ENCODE measurements around the gene MLEC.

MLEC gene

GRCh38 chr12:120652656-120653435 lies 34.1 kb upstream of the MLEC start:
- DNase-seq (ENCODE audit: low read depth): no peak
- TF ChIP-seq, protein P1, sequence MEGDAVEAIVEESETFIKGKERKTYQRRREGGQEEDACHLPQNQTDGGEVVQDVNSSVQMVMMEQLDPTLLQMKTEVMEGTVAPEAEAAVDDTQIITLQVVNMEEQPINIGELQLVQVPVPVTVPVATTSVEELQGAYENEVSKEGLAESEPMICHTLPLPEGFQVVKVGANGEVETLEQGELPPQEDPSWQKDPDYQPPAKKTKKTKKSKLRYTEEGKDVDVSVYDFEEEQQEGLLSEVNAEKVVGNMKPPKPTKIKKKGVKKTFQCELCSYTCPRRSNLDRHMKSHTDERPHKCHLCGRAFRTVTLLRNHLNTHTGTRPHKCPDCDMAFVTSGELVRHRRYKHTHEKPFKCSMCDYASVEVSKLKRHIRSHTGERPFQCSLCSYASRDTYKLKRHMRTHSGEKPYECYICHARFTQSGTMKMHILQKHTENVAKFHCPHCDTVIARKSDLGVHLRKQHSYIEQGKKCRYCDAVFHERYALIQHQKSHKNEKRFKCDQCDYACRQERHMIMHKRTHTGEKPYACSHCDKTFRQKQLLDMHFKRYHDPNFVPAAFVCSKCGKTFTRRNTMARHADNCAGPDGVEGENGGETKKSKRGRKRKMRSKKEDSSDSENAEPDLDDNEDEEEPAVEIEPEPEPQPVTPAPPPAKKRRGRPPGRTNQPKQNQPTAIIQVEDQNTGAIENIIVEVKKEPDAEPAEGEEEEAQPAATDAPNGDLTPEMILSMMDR (IDR thresholded peaks at IDR 0.05; ENCODE audit: insufficient read depth, low read depth, low read length, missing control alignments): no peak
- H3K4me3 ChIP-seq (ENCODE audit: low read length): no peak overlapping the region

GRCh38 chr12:120653611-120654010 lies 33.3 kb upstream of the MLEC start:
- DNase-seq (ENCODE audit: low read depth): no peak
- TF ChIP-seq, protein P1 (IDR thresholded peaks at IDR 0.05; ENCODE audit: insufficient read depth, low read depth, low read length, missing control alignments): no peak
- no peak overlapping the region for H3K4me3 ChIP-seq (ENCODE audit: low read length)

- no peak overlapping the region for H3K4me3 ChIP-seq (ENCODE audit: low read length)
- DNase-seq (ENCODE audit: low read depth): no peak
- TF ChIP-seq, protein P1 (IDR thresholded peaks at IDR 0.05; ENCODE audit: insufficient read depth, low read depth, low read length, missing control alignments): no peak
These were observed 32.3 kb upstream of the MLEC start for GRCh38 chr12:120654656-120655055.

GRCh38 chr12:120656008-120656407 lies 30.9 kb upstream of the MLEC start:
- TF ChIP-seq, protein P1 (IDR thresholded peaks at IDR 0.05; ENCODE audit: insufficient read depth, low read depth, low read length, missing control alignments): no peak
- no peak for DNase-seq (ENCODE audit: low read depth)
- H3K4me3 ChIP-seq (ENCODE audit: low read length): no peak overlapping the region

- DNase-seq (ENCODE audit: low read depth): no peak
- TF ChIP-seq, protein P1 (IDR thresholded peaks at IDR 0.05; ENCODE audit: insufficient read depth, low read depth, low read length, missing control alignments): no peak
- H3K4me3 ChIP-seq (ENCODE audit: low read length): no peak overlapping the region
These were observed 28.4 kb upstream of the MLEC start for GRCh38 chr12:120658286-120659150.

DNA sequence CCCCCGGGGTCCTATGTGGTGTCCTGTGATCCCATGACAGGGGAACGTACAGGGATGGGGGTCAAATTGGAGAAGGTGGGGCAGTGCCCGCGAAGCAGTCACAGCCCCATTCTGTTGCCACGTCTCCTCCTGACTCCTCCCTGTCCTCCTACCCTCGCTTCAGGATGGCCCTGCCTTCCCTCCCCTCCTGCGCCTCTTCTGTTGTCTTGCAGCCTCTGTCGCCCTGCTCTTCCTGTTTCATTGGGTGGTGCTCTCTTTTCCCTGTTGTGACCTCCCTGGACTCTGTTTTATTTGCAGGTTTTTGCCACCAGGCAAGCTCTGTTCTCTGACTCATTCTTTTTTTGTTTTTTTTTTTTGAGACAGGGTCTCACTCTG lies 27.8 kb upstream of the MLEC start:
- no peak for DNase-seq (ENCODE audit: low read depth)
- H3K4me3 ChIP-seq (ENCODE audit: low read length): no peak overlapping the region
- TF ChIP-seq, protein P1 (IDR thresholded peaks at IDR 0.05; ENCODE audit: insufficient read depth, low read depth, low read length, missing control alignments): no peak

Data from epithelial cell of esophagus (primary cell).